GM18909 (cell line): ENCODE data around the gene S100B.
"Not testable (repeated sequence)": the region's sequence is repeated elsewhere in the genome, so short reads cannot be mapped to it uniquely, and the experiment has no call there.

Experiments used
- ATAC-seq: cut with Tn5 transposase; IDR thresholded peaks from one replicate; pipeline ENCODE4 v1.9.1; 2021; ENCODE audit warnings: mild to moderate bottlenecking; ENCODE audit not compliant: unreplicated experiment, poor library complexity

The S100B gene

GRCh38 chr21:46630915-46631314, 26.0 kb upstream of the S100B start:
- ATAC-seq, result not testable (repeated sequence)

DNA sequence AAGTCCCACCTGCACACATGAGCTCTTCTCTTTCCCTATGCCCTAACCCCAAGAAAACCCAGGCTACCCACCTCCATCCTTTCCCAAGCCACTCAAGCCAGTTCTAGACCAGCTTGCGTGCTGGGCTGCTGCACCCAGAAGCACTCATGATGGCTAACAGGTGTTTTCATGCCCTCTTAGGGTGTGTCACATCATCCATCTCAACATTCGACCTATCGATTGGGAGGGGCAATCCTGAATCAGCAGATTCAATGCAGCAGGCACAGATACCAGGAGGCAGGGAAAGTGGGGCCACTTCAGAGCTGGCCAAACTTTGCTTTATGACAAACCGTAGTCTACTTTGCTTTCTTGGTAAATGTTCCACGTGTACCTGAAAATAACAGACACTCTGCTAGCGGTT, 24.0 kb upstream of the S100B start:
- no peak for ATAC-seq

- no peak for ATAC-seq
Measured at GRCh38 chr21:46627726-46628125, 22.8 kb upstream of the S100B start.

DNA sequence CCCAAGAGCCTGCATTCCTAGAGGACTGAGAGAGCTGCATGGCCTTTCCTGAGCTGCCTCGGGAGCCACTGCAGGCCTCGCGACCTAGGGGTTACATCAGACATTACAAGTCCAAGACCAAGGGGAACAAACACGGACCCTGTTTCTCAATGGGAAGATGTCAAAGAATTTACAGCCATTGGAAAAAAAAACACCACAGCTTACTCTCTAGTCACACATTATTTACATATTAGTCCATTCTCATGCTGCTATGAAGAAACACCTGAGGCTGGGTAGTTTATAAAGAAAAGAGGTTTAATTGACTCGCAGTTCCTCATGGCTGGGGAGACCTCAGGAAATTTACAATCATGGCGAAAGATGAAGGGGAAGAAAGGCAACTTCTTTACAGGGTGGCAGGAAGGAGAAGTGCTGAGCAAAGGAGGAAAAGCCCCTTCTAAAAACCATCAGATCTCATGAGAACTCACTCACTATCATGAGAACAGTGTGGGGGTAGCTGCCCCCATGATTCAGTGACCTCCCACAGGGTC, 22.2 kb upstream of the S100B start:
- no peak for ATAC-seq

- ATAC-seq, result no peak
Measured at GRCh38 chr21:46626536-46626935, 21.7 kb upstream of the S100B start.

GRCh38 chr21:46625759-46626158, 20.9 kb upstream of the S100B start:
- ATAC-seq, result no peak

DNA sequence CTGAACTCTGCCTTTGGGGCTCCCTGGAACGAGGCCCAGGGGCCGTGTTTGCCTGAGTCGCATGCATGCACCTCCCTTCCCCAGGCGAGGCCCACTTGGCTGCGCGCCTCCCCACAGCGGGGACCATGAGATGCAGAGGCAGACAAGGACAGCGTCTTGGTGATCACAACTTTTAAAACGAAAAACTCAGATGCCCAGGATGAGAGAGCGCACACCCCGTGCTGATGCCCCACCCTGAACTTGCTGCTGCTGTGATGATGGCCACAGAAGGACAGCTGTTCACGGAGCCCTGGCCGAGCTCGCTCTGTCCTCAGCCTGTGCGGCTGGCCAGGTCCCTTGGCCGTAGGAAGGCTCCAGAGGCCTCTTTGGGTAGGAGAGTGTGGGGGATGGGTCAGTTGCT, 19.2 kb upstream of the S100B start:
- ATAC-seq, result no peak

DNA sequence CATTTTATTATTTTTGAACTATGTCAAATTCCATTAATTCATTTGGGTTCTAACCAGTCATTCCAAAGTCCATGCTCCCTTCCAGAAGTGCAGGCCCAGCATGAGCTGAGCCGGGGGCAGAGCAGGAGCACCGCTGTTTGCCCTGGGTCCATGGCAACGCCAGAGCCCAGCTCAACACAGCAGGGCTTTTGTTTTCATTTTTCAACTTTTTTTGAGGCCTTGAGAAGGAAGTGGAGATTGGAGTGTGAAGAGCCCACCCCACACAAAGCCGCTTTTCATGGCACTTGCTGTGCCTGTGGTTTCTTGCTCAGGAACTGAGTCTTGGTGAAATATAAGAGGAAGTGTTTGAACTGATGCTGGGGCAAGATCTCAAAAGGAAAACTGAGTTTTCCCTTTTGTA, 17.3 kb upstream of the S100B start:
- ATAC-seq, result no peak

DNA sequence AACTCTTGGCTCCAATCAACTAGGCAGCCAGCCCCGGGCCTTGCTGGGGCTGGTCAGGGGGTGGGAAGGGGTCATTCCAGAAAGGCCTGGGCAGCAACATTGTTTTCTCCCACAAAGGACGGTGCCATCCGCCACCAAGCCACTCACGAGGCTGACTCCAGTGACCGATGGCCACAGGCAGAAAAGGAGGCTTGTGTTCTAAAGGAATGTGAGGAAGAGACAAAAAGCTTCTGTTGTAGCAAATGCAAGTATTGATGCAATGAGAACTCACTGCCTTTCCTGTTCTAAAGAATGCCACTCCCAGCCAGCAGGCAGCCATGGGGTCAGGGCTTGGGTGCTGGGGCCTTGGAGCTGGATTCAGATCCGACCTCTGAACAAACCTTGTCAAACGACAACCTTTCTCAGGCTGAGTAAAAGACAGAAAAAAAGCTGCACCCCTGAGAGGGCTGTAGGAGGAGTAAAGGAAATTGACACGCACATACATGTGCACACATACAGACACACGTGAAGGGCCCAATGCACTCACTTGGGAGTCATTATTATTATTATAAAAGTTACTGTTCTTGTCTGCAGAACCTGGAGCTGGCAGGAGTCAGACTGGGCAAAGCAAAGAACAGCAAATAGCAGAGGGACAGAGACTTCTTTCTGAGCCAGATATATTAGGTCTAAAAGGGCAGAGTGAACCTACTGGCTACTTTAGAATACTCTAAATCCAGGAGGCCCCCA, 16.7 kb upstream of the S100B start:
- no peak for ATAC-seq

DNA sequence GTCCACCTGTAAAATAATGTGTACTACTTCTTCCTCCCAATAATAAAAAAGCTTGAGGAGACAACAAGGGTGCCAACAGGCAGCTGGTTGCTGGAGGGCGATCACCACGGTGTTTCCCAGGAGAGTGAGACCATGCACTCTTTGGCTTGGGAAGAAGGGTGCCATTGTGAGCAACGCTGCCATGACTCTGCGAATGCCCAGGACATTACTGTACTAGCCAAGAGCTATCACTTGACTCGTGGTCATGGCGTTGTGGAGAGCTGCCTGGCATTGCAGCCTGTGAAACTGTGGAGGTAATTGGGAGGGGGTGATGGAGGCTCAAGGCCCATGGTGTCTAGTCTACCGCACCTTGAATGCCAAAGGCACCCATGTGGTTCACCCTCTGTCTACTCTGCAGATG, 16.0 kb upstream of the S100B start:
- ATAC-seq, result no peak

DNA sequence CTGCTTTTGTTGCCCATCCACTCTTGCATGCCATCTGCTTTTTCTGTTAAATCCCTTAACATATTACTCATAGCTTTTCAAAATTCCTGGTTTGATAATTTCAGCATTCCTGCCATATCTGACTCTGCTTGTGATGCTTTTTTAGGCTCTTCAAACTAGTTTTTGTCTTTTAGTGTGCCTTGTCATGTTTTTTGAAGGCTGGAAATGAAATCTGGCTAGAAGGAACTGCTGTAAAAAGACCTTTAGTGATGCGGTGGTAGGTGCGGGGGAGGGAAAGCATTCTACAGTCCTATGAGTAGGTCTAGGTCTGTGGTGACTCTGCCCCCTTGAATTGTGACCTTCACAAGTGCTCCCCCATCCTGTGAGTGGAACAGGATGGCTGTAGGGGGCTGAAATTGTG, 15.0 kb upstream of the S100B start:
- ATAC-seq, result no peak

DNA sequence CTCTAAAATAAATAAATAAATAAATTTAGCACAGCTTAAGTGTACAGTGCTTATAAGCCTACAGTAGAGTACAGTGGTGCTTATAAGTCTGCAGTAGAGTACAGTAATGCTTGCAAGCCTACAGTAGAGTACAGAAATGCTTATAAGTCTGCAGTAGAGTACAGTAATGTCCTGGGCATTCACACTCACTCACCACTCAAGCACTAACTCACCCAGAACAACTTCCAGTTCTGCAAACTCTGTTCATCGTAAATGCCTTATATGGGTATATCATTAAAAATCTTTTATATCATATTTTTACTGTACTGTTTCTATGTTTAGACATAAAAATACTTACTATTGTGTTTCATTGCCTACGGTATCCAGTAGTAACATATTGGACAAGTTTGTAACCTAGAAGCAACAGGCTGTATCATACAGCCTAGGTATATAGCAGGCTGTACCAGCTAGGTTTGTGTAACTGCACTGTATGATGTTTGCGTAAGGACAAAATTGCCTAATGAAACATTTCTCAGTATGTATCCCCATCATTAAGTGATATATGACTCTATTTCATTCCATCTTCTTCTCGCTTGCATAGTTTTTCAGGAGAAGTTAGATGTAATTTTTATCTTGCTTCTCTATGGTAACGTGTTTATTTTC, 14.0 kb upstream of the S100B start:
- ATAC-seq, result no peak

GRCh38 chr21:46617267-46618051, 12.6 kb upstream of the S100B start:
- ATAC-seq, result no peak

DNA sequence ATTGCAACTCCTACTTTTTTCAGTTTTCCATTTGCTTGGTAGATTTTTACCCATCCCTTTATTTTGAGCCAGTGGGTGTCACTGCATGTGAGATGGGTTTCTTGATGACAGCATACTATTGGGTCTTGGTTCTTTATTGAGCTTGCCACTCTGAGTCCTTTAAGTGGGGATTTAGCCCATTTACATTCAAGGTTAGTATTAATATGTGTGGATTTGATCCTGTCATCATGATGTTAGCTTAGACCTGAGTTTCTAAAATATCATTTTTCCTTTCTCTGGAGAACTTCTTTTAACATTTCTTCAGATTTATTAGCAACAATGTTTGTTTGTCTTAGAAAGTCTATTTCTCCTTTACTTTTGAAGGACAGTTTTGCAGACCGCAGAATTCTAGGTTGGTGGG, 11.8 kb upstream of the S100B start:
- ATAC-seq, result no peak

DNA sequence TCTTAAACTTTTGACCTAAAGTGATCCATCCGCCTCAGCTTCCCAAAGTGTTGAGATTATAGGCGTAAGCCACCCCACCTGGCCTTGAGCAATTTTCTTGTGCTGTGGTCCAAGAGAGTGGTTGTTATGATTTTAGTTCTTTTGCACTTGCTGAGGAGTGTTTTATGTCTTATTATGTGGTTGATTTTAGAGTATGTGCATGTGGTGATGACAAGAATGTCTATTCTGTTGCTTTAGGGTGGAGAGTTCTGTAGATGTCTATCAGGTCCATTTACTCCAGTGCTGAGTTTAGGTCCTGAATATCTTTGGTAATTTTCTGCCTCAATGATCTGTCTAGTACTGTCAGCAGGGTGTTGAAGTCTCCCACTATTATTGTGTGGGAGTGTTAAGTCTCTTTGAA, 11.2 kb upstream of the S100B start:
- no peak for ATAC-seq

DNA sequence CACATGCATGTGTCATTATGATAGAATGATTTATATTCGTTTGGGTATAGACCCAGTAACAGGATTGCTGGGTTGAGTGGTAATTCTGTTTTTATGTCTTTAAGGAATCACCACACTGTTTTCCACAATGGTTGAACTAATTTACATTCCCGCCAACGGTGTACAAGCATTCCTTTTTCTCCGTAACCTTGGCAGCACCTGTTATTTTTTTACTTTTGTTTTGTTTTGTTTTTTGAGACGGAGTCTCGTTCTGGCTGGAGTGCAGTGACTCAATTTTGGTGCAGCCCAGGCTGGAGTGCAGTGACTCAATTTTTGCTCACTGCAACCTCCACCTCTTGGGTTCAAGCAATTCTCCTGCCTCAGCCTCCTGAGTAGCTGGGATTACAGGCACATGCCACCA, 8.5 kb upstream of the S100B start:
- no peak for ATAC-seq

DNA sequence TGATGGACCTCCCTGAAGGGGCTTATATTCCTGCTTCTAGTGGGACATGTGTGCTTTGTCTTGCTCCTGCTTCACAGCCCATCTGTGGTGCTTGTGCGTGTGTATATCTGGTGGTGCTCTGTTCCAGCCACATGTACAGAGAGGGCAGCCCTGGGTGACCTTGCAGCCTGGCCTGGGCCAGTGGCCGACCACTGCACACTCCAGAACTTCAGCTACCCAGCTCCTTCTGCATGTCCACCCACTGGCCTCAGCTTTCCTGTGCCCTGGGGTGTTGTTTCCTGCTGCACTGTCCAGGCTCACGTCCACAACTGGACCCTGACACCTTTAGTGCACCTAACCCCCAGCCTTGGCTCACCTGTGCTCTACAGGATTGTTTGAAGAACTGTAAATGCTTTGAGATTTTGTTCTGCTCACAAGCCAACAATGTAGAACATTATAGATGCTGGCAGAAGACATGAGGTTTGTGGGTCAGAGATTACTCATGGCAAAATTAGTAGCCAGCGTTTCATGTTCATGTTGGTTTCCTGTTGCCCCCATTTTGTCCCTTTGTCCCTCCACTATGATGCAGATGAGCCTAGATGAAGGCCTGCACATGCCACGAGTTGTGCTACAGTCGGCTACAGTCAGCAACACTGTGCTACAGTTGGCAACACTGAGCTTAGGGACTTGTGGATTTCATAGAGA, 5.3 kb upstream of the S100B start:
- ATAC-seq, result no peak

GRCh38 chr21:46608672-46609111, 3.8 kb upstream of the S100B start:
- ATAC-seq, result no peak

DNA sequence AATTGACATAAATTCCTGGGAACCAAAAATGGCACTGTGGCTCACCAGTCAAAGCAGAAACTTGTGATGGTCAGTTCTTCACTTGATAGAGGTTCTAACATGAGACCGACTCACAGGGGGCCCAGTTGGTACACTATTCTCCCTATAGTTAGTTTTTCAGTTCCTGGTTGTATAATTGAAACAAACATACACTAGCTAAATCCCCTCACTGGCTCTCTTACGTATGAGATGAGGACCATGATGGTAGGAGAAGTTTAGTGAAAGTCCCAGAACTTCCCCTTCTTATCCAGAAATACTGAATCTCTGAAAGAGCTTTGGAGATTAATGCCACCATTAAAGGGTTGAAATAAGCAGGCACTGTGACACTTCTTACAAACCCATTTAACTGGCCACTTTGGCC, 2.8 kb upstream of the S100B start:
- ATAC-seq, result no peak

GRCh38 chr21:46606427-46606813, 1.5 kb upstream of the S100B start:
- no peak for ATAC-seq
